ENCODE measurements around the gene SLC4A7.

Gene SLC4A7

GRCh38 chr3:27487383-27487782, 3.2 kb upstream of the SLC4A7 start:
- Histone ChIP-seq H3K9me3 (ENCODE audit: control insufficient read depth, insufficient read depth, low read depth, low read length) (no peaks in the 10 kb centered on the region), H3K4me1 (ENCODE audit: control insufficient read depth, insufficient read depth, low read length) (no peaks in the 10 kb centered on the region), H3K4me3 (ENCODE audit: low read depth, low read length) (no peak overlapping the region), H3K27ac (ENCODE audit: extremely low read depth, low read depth, low read length) (no peak overlapping the region), H3K36me3 (ENCODE audit: control insufficient read depth in 2 of 2, insufficient read depth in 1 of 2, low read length in 2 of 2) (no peaks in the 10 kb centered on the region)
- ChIA-PET POLR2A (no interaction called here), CTCF (interaction anchor here (0.8 to 1.5 kb wide), 2 partner anchors 20 to 1115 kb away, joined by 4 to 5 read pairs; no protein-coding TSS in a partner anchor)
- TF ChIP-seq ZNF571 (tag by site-specific recombination; IDR thresholded peaks at IDR 0.05), result no peak
- TF ChIP-seq, protein P1, sequence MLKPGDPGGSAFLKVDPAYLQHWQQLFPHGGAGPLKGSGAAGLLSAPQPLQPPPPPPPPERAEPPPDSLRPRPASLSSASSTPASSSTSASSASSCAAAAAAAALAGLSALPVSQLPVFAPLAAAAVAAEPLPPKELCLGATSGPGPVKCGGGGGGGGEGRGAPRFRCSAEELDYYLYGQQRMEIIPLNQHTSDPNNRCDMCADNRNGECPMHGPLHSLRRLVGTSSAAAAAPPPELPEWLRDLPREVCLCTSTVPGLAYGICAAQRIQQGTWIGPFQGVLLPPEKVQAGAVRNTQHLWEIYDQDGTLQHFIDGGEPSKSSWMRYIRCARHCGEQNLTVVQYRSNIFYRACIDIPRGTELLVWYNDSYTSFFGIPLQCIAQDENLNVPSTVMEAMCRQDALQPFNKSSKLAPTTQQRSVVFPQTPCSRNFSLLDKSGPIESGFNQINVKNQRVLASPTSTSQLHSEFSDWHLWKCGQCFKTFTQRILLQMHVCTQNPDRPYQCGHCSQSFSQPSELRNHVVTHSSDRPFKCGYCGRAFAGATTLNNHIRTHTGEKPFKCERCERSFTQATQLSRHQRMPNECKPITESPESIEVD (tag by site-specific recombination; IDR thresholded peaks at IDR 0.05), result no peak
- TF ChIP-seq TSHZ1 (tag by site-specific recombination; IDR thresholded peaks at IDR 0.05; ENCODE audit: borderline replicate concordance), result no peak
- no peak for TF ChIP-seq YY2 (tag by site-specific recombination; IDR thresholded peaks at IDR 0.05)
- TF ChIP-seq ZBTB10 (tag by site-specific recombination; IDR thresholded peaks at IDR 0.05), result no peak
- TF ChIP-seq HIC1 (tag by site-specific recombination; IDR thresholded peaks at IDR 0.05), result no peak
- no peak for TF ChIP-seq ZNF391 (tag by site-specific recombination; IDR thresholded peaks at IDR 0.05; ENCODE audit: borderline replicate concordance, low read depth)
- TF ChIP-seq, protein P2, sequence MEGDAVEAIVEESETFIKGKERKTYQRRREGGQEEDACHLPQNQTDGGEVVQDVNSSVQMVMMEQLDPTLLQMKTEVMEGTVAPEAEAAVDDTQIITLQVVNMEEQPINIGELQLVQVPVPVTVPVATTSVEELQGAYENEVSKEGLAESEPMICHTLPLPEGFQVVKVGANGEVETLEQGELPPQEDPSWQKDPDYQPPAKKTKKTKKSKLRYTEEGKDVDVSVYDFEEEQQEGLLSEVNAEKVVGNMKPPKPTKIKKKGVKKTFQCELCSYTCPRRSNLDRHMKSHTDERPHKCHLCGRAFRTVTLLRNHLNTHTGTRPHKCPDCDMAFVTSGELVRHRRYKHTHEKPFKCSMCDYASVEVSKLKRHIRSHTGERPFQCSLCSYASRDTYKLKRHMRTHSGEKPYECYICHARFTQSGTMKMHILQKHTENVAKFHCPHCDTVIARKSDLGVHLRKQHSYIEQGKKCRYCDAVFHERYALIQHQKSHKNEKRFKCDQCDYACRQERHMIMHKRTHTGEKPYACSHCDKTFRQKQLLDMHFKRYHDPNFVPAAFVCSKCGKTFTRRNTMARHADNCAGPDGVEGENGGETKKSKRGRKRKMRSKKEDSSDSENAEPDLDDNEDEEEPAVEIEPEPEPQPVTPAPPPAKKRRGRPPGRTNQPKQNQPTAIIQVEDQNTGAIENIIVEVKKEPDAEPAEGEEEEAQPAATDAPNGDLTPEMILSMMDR (tag by site-specific recombination; IDR thresholded peaks at IDR 0.05), result no peak
- TF ChIP-seq, protein P3, sequence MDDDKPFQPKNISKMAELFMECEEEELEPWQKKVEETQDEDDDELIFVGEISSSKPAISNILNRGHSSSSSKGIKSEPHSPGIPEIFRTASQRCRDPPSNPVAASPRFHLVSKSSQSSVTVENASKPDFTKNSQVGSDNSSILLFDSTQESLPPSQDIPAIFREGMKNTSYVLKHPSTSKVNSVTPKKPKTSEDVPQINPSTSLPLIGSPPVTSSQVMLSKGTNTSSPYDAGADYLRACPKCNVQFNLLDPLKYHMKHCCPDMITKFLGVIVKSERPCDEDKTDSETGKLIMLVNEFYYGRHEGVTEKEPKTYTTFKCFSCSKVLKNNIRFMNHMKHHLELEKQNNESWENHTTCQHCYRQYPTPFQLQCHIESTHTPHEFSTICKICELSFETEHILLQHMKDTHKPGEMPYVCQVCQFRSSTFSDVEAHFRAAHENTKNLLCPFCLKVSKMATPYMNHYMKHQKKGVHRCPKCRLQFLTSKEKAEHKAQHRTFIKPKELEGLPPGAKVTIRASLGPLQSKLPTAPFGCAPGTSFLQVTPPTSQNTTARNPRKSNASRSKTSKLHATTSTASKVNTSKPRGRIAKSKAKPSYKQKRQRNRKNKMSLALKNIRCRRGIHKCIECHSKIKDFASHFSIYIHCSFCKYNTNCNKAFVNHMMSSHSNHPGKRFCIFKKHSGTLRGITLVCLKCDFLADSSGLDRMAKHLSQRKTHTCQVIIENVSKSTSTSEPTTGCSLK (tag by site-specific recombination; IDR thresholded peaks at IDR 0.05), result no peak
- TF ChIP-seq ZNF155 (tag by site-specific recombination; IDR thresholded peaks at IDR 0.05), result no peak
- TF ChIP-seq ZNF626 (tag by site-specific recombination; IDR thresholded peaks at IDR 0.05), result no peak
- TF ChIP-seq ZNF214 (tag by site-specific recombination; IDR thresholded peaks at IDR 0.05; ENCODE audit: borderline replicate concordance), result no peak
- no peak for TF ChIP-seq PRDM1 (tag by site-specific recombination; IDR thresholded peaks at IDR 0.05)
- TF ChIP-seq ZNF138 (tag by site-specific recombination; IDR thresholded peaks at IDR 0.05; ENCODE audit: borderline replicate concordance), result no peak
- TF ChIP-seq SP3 (tag by site-specific recombination; IDR thresholded peaks at IDR 0.05), result no peak
- TF ChIP-seq ZNF266 (tag by site-specific recombination; IDR thresholded peaks at IDR 0.05; ENCODE audit: low read depth), result no peak
- TF ChIP-seq ZNF747 (tag by site-specific recombination; IDR thresholded peaks at IDR 0.05), result no peak
